ENCODE data around the gene RPRD1B.

GRCh38 chr20:38034108-38034649 lies 633 bp downstream of the RPRD1B start:
- TF ChIP-seq, protein P1, sequence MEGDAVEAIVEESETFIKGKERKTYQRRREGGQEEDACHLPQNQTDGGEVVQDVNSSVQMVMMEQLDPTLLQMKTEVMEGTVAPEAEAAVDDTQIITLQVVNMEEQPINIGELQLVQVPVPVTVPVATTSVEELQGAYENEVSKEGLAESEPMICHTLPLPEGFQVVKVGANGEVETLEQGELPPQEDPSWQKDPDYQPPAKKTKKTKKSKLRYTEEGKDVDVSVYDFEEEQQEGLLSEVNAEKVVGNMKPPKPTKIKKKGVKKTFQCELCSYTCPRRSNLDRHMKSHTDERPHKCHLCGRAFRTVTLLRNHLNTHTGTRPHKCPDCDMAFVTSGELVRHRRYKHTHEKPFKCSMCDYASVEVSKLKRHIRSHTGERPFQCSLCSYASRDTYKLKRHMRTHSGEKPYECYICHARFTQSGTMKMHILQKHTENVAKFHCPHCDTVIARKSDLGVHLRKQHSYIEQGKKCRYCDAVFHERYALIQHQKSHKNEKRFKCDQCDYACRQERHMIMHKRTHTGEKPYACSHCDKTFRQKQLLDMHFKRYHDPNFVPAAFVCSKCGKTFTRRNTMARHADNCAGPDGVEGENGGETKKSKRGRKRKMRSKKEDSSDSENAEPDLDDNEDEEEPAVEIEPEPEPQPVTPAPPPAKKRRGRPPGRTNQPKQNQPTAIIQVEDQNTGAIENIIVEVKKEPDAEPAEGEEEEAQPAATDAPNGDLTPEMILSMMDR (IDR thresholded peaks at IDR 0.05) = no peak
- TF ChIP-seq EZH2 (IDR thresholded peaks at IDR 0.05) = no peak
